Large intestine (tissue), 3 donors: Measurements from ENCODE around the gene ALG14. TPM values are rescaled to one million over a fixed set of nuclear protein-coding genes. Genes with fewer than 3 reads are reported as not detected.

Experiments
- DNase-seq, 2 donors: peaks; one replicate each; pipeline versions ENCODE4 v3.0.0 to v3.0.0-alpha.2; 2013
- H3K27ac ChIP-seq: one replicate; pipeline ENCODE4 v1.5.1; 2013; ENCODE audit warnings: low read length
- H3K27me3 ChIP-seq: 2 replicates; pipeline ENCODE4 v1.6.1; 2013; ENCODE audit warnings: low read length; ENCODE audit not compliant: control insufficient read depth, insufficient read depth
- H3K36me3 ChIP-seq: 2 replicates; pipeline ENCODE4 v1.6.1; 2013; ENCODE audit warnings: low read length; ENCODE audit not compliant: control insufficient read depth, insufficient read depth
- H3K4me1 ChIP-seq: one replicate; pipeline ENCODE4 v1.6.1; 2013; ENCODE audit warnings: low read length; ENCODE audit not compliant: control insufficient read depth, insufficient read depth
- H3K4me3 ChIP-seq: one replicate; pipeline ENCODE4 v1.5.1; 2013; ENCODE audit warnings: low read length
- H3K9me3 ChIP-seq: one replicate; pipeline ENCODE4 v1.6.1; 2013; ENCODE audit warnings: mild to moderate bottlenecking, low read depth, low read length, moderate library complexity; ENCODE audit not compliant: control insufficient read depth
- WGBS: methylation state at CpG from one replicate; pipeline ENCODE4 v1.1.5; 2013; ENCODE audit warnings: low lambda C conversion rate; ENCODE audit not compliant: insufficient coverage; 5-methylcytosine and 5-hydroxymethylcytosine counted together
- polyA plus RNA-seq: library from polyadenylated mRNA; unstranded; fragments of 120-200 nt; gene quantifications from one replicate; pipeline ENCODE4 v1.2.1, GENCODE V29; 2013

The ALG14 gene
- polyA plus RNA-seq, 1 donor = 9.0 TPM

GRCh38 chr1:94974824-94975223 lies 97.9 kb downstream of the ALG14 start:
- Histone ChIP-seq H3K27me3 (no peaks in the 10 kb centered on the region), H3K4me1 (peaks cover under 1% of the 10 kb centered on the region), H3K9me3 (no peaks in the 10 kb centered on the region), H3K27ac (no peak overlapping the region), H3K4me3 (no peak overlapping the region), H3K36me3 (no peaks in the 10 kb centered on the region)
- WGBS = no CpG with 5 or more reads among the region's 1 CpG
- DNase-seq = no peak

- WGBS = 60% methylated on average over 1 of the region's 1 CpG
- Histone ChIP-seq H3K27me3 (no peaks in the 10 kb centered on the region), H3K27ac (no peak overlapping the region), H3K4me3 (no peak overlapping the region), H3K4me1 (no peaks in the 10 kb centered on the region), H3K9me3 (no peaks in the 10 kb centered on the region), H3K36me3 (no peaks in the 10 kb centered on the region)
- peak in 1 of 2 donors; percentile 18 for DNase-seq
These were observed 98.5 kb downstream of the ALG14 start for GRCh38 chr1:94974241-94974640.

- WGBS = 100% methylated on average over 2 of the region's 8 CpGs
- Histone ChIP-seq H3K4me3 (no peak overlapping the region), H3K27ac (no peak overlapping the region), H3K4me1 (no peaks in the 10 kb centered on the region), H3K9me3 (no peaks in the 10 kb centered on the region), H3K27me3 (no peaks in the 10 kb centered on the region), H3K36me3 (no peaks in the 10 kb centered on the region)
- DNase-seq = no peak
These were observed 99.3 kb downstream of the ALG14 start for GRCh38 chr1:94973309-94973922.

- H3K4me3 ChIP-seq = no peak overlapping the region
- no peak for DNase-seq
- H3K9me3 ChIP-seq = no peaks in the 10 kb centered on the region
- no peak overlapping the region for H3K27ac ChIP-seq
- no CpG with 5 or more reads among the region's 6 CpGs for WGBS
- no peaks in the 10 kb centered on the region for H3K36me3 ChIP-seq
- no peaks in the 10 kb centered on the region for H3K27me3 ChIP-seq
- H3K4me1 ChIP-seq = no peaks in the 10 kb centered on the region
These were observed 101.2 kb downstream of the ALG14 start for GRCh38 chr1:94971491-94971924.

- no peaks in the 10 kb centered on the region for H3K27me3 ChIP-seq
- no peak overlapping the region for H3K27ac ChIP-seq
- H3K9me3 ChIP-seq = no peaks in the 10 kb centered on the region
- H3K36me3 ChIP-seq = no peaks in the 10 kb centered on the region
- no peak overlapping the region for H3K4me3 ChIP-seq
- no peaks in the 10 kb centered on the region for H3K4me1 ChIP-seq
- DNase-seq = no peak
- WGBS = 100% methylated on average over 1 of the region's 2 CpGs
These were observed 102.0 kb downstream of the ALG14 start for GRCh38 chr1:94970783-94971182.

- H3K27me3 ChIP-seq = no peaks in the 10 kb centered on the region
- no peak overlapping the region for H3K27ac ChIP-seq
- H3K36me3 ChIP-seq = no peaks in the 10 kb centered on the region
- no peaks in the 10 kb centered on the region for H3K9me3 ChIP-seq
- no peak for DNase-seq
- no peaks in the 10 kb centered on the region for H3K4me1 ChIP-seq
- WGBS = no CpG with 5 or more reads among the region's 6 CpGs
- no peak overlapping the region for H3K4me3 ChIP-seq
These were observed 103.6 kb downstream of the ALG14 start for GRCh38 chr1:94969137-94969536.

GRCh38 chr1:94966033-94966432 lies 106.7 kb downstream of the ALG14 start:
- no peaks in the 10 kb centered on the region for H3K27me3 ChIP-seq
- no peak for DNase-seq
- no peaks in the 10 kb centered on the region for H3K9me3 ChIP-seq
- no CpG with 5 or more reads among the region's 1 CpG for WGBS
- H3K27ac ChIP-seq = no peak overlapping the region
- H3K4me1 ChIP-seq = peaks cover 10% of the 10 kb centered on the region
- no peak overlapping the region for H3K4me3 ChIP-seq
- H3K36me3 ChIP-seq = no peaks in the 10 kb centered on the region

- no peak for DNase-seq
- Histone ChIP-seq H3K9me3 (no peaks in the 10 kb centered on the region), H3K27ac (no peak overlapping the region), H3K36me3 (no peaks in the 10 kb centered on the region), H3K4me1 (peaks cover 10% of the 10 kb centered on the region), H3K4me3 (no peak overlapping the region), H3K27me3 (no peaks in the 10 kb centered on the region)
- WGBS = no CpG with 5 or more reads among the region's 8 CpGs
These were observed 108.9 kb downstream of the ALG14 start for GRCh38 chr1:94963864-94964263.

- Histone ChIP-seq H3K9me3 (no peaks in the 10 kb centered on the region), H3K27ac (peak overlapping the region; percentile 93), H3K36me3 (no peaks in the 10 kb centered on the region), H3K4me3 (peak overlapping the region; percentile 17), H3K27me3 (no peaks in the 10 kb centered on the region), H3K4me1 (peaks cover 10% of the 10 kb centered on the region)
- WGBS = 32% methylated on average over 4 of the region's 10 CpGs
- DNase-seq = peak; percentile 89 to 96
These were observed 110.1 kb downstream of the ALG14 start for GRCh38 chr1:94962409-94963265.

- WGBS = no CpG with 5 or more reads among the region's 3 CpGs
These were observed 110.8 kb downstream of the ALG14 start for GRCh38 chr1:94961988-94962387.

More at GRCh38 chr1:94961988-94962387, 110.8 kb downstream of the ALG14 start:
- Histone ChIP-seq H3K4me3 (no peak overlapping the region), H3K27ac (peak overlapping the region; percentile 93), H3K36me3 (no peaks in the 10 kb centered on the region), H3K27me3 (no peaks in the 10 kb centered on the region), H3K9me3 (no peaks in the 10 kb centered on the region), H3K4me1 (peaks cover 10% of the 10 kb centered on the region)
- DNase-seq = no peak
